Left lung (tissue), 10 donors: ENCODE measurements around the gene SLC39A10. TPM values are rescaled to one million over a fixed set of nuclear protein-coding genes. Genes with fewer than 3 reads are reported as not detected.

ENCODE experiments used
- ATAC-seq: fragments of 200-7000 bp; cut with Tn5 transposase; one replicate; pipeline ENCODE4 v1.9.1; 2020; ENCODE audit warnings: moderate library complexity
- DNase-seq, 4 donors: peaks; one replicate each; pipeline ENCODE4 v3.0.0-alpha.2; 2013 to 2020
- H3K27ac ChIP-seq, 2 donors: fragments of 200-600 bp; sonication (generic) in 1 of 2; one replicate each; pipeline versions ENCODE4 v1.5.0 to v1.8.0; 2020 to 2021
- H3K27me3 ChIP-seq, 2 donors: fragments of 200-600 bp; sonication (generic) in 1 of 2; one replicate each; pipeline versions ENCODE4 v1.5.0 to v1.8.0; 2020 to 2021
- H3K36me3 ChIP-seq, 2 donors: fragments of 200-600 bp; sonication (generic) in 1 of 2; one replicate each; pipeline versions ENCODE4 v1.5.0 to v1.8.0; 2020 to 2021
- H3K4me1 ChIP-seq, 2 donors: fragments of 200-600 bp; one replicate each; pipeline ENCODE4 v1.8.0; 2021
- H3K4me3 ChIP-seq, 2 donors: fragments of 200-600 bp; sonication (generic) in 1 of 2; one replicate each; pipeline versions ENCODE4 v1.5.0 to v1.8.0; 2020 to 2021; ENCODE audit warnings: mild to moderate bottlenecking in 1 of 2
- H3K9me3 ChIP-seq, 2 donors: fragments of 200-600 bp; sonication (generic) in 1 of 2; one replicate each; pipeline versions ENCODE4 v1.5.0 to v1.8.0; 2020 to 2021
- CTCF ChIP-seq, 2 donors: fragments of 200-600 bp; sonication (generic) in 1 of 2; IDR thresholded peaks; one replicate each; pipeline versions ENCODE4 v1.5.0 to v1.8.0; 2021; ENCODE audit warnings: antibody characterized with exemption in 2 of 2
- intact Hi-C, 2 donors: fragments of 100-400 bp; cut with DNase I; formaldehyde crosslinking; loops; one replicate each; pipeline versions ENCODE4 v1.11.2 to v1.14.2; 2022
- polyA plus RNA-seq, 6 donors: library from polyadenylated mRNA; unstranded; fragments of 120-200 nt; gene quantifications; one replicate each; pipeline ENCODE4 v1.2.1, GENCODE V29; 2013; ENCODE audit not compliant: insufficient read length in 6 of 6
- total RNA-seq, 2 donors: library from RNA; stranded (reverse); fragmentation: NEBNext Ultra II Directional; extraction: Animal tissue kit (Norgen Biotek cat#: 25700); gene quantifications; one replicate each; pipeline ENCODE4 v1.2.1, GENCODE V29; 2021
- donor health status: DM: no; HTN: yes; CAD: no.
- donor health status: DM: no; HTN: no; CAD: no.

The SLC39A10 gene
- total and polyA plus RNA-seq, 8 donors = 25.7 to 58.8 (median 42.3) TPM

- H3K27ac ChIP-seq = no peak overlapping the region
- H3K4me3 ChIP-seq = no peak overlapping the region
- H3K36me3 ChIP-seq = peaks cover 0 to 27% of the 10 kb centered on the region in 2 donors
- intact Hi-C loops = no loop called here
- DNase-seq (no peak), ATAC-seq (no peak)
- H3K27me3 ChIP-seq = no peaks in the 10 kb centered on the region
- TF ChIP-seq CTCF (IDR thresholded peaks at IDR 0.05) = no peak
- no peaks in the 10 kb centered on the region for H3K9me3 ChIP-seq
- no peaks in the 10 kb centered on the region for H3K4me1 ChIP-seq
Observed at GRCh38 chr2:195711478-195711877, 54.5 kb downstream of the SLC39A10 start.

GRCh38 chr2:195716466-195716865 lies 59.4 kb downstream of the SLC39A10 start:
- Histone ChIP-seq H3K27me3 (no peaks in the 10 kb centered on the region), H3K4me1 (no peaks in the 10 kb centered on the region), H3K36me3 (peaks cover 0 to 39% of the 10 kb centered on the region in 2 donors), H3K9me3 (no peaks in the 10 kb centered on the region), H3K27ac (no peak overlapping the region), H3K4me3 (no peak overlapping the region)
- DNase-seq = no peak
- intact Hi-C loops = no loop called here
- TF ChIP-seq CTCF (IDR thresholded peaks at IDR 0.05) = no peak
- no peak for ATAC-seq

GRCh38 chr2:195721042-195721441 lies 64.0 kb downstream of the SLC39A10 start:
- H3K27ac ChIP-seq = no peak overlapping the region
- ATAC-seq = no peak
- no peak overlapping the region for H3K4me3 ChIP-seq
- TF ChIP-seq CTCF (IDR thresholded peaks at IDR 0.05) = no peak
- no peaks in the 10 kb centered on the region for H3K27me3 ChIP-seq
- H3K4me1 ChIP-seq = no peaks in the 10 kb centered on the region
- no peak for DNase-seq
- intact Hi-C loops = no loop called here
- H3K9me3 ChIP-seq = no peaks in the 10 kb centered on the region
- peaks cover 0 to 28% of the 10 kb centered on the region in 2 donors for H3K36me3 ChIP-seq

GRCh38 chr2:195722075-195722474 lies 65.0 kb downstream of the SLC39A10 start:
- Histone ChIP-seq H3K4me1 (no peaks in the 10 kb centered on the region), H3K27ac (no peak overlapping the region), H3K4me3 (no peak overlapping the region), H3K9me3 (no peaks in the 10 kb centered on the region), H3K36me3 (peaks cover 0 to 22% of the 10 kb centered on the region in 2 donors), H3K27me3 (no peaks in the 10 kb centered on the region)
- DNase-seq (no peak), ATAC-seq (no peak)
- TF ChIP-seq CTCF (IDR thresholded peaks at IDR 0.05) = no peak
- intact Hi-C loops = no loop called here

GRCh38 chr2:195727106-195727505 lies 70.1 kb downstream of the SLC39A10 start:
- DNase-seq = no peak
- TF ChIP-seq CTCF (IDR thresholded peaks at IDR 0.05) = no peak
- intact Hi-C loops = no loop called here
- Histone ChIP-seq H3K4me3 (no peak overlapping the region), H3K4me1 (no peaks in the 10 kb centered on the region), H3K36me3 (peaks cover 0 to 24% of the 10 kb centered on the region in 2 donors), H3K9me3 (no peaks in the 10 kb centered on the region), H3K27ac (no peak overlapping the region), H3K27me3 (no peaks in the 10 kb centered on the region)
- no peak for ATAC-seq
